ENCODE results near the gene GZF1.

Gene GZF1

GRCh38 chr20:23371496-23371895 is 9.5 kb downstream of the GZF1 start:
- Histone ChIP-seq H3K27ac (no peak overlapping the region), H3K4me3 (ENCODE audit: low read depth, low read length) (no peak overlapping the region), H3K9ac (no peak overlapping the region), H2AFZ (no peak overlapping the region), H3K27me3 (ENCODE audit: control insufficient read depth, insufficient read depth, low read length) (no peaks in the 10 kb centered on the region), H3K9me3 (ENCODE audit: control insufficient read depth, low read length) (no peaks in the 10 kb centered on the region), H3K4me2 (ENCODE audit: low read length) (no peak overlapping the region), H3K36me3 (ENCODE audit: control insufficient read depth, insufficient read depth, low read length) (no peaks in the 10 kb centered on the region), H3K4me1 (peaks cover 14% of the 10 kb centered on the region), H3K79me2 (no peaks in the 10 kb centered on the region)
- no peak for TF ChIP-seq CTCF (IDR thresholded peaks at IDR 0.05)

- Histone ChIP-seq H3K36me3 (ENCODE audit: control insufficient read depth, insufficient read depth, low read length) (no peaks in the 10 kb centered on the region), H3K9ac (no peak overlapping the region)
Measured at GRCh38 chr20:23374441-23374840, 12.5 kb downstream of the GZF1 start.

GRCh38 chr20:23375827-23376226 is 13.8 kb downstream of the GZF1 start:
- no peaks in the 10 kb centered on the region for H3K4me1 ChIP-seq
- H3K4me3 ChIP-seq (ENCODE audit: low read depth, low read length): no peak overlapping the region
- TF ChIP-seq CTCF (IDR thresholded peaks at IDR 0.05): no peak
- no peaks in the 10 kb centered on the region for H3K9me3 ChIP-seq (ENCODE audit: control insufficient read depth, low read length)
- no peak overlapping the region for H2AFZ ChIP-seq
- H3K79me2 ChIP-seq: no peaks in the 10 kb centered on the region
- H3K27me3 ChIP-seq (ENCODE audit: control insufficient read depth, insufficient read depth, low read length): no peaks in the 10 kb centered on the region
- no peak overlapping the region for H3K9ac ChIP-seq
- H3K27ac ChIP-seq: no peak overlapping the region
- H3K36me3 ChIP-seq (ENCODE audit: control insufficient read depth, insufficient read depth, low read length): no peaks in the 10 kb centered on the region
- H3K4me2 ChIP-seq (ENCODE audit: low read length): no peak overlapping the region

More at GRCh38 chr20:23374441-23374840, 12.5 kb downstream of the GZF1 start:
- no peak overlapping the region for H3K27ac ChIP-seq
- peaks cover 10% of the 10 kb centered on the region for H3K4me1 ChIP-seq
- H3K4me2 ChIP-seq (ENCODE audit: low read length): no peak overlapping the region
- H3K4me3 ChIP-seq (ENCODE audit: low read depth, low read length): no peak overlapping the region
- no peaks in the 10 kb centered on the region for H3K27me3 ChIP-seq (ENCODE audit: control insufficient read depth, insufficient read depth, low read length)
- no peak overlapping the region for H2AFZ ChIP-seq
- no peaks in the 10 kb centered on the region for H3K79me2 ChIP-seq
- no peaks in the 10 kb centered on the region for H3K9me3 ChIP-seq (ENCODE audit: control insufficient read depth, low read length)
- TF ChIP-seq CTCF (IDR thresholded peaks at IDR 0.05): no peak

- H3K9me3 ChIP-seq (ENCODE audit: control insufficient read depth, low read length): no peaks in the 10 kb centered on the region
- H3K4me3 ChIP-seq (ENCODE audit: low read depth, low read length): no peak overlapping the region
- no peak for TF ChIP-seq CTCF (IDR thresholded peaks at IDR 0.05)
- H3K9ac ChIP-seq: no peak overlapping the region
- H3K4me2 ChIP-seq (ENCODE audit: low read length): no peak overlapping the region
- no peak overlapping the region for H2AFZ ChIP-seq
- no peaks in the 10 kb centered on the region for H3K36me3 ChIP-seq (ENCODE audit: control insufficient read depth, insufficient read depth, low read length)
- no peaks in the 10 kb centered on the region for H3K79me2 ChIP-seq
- no peaks in the 10 kb centered on the region for H3K4me1 ChIP-seq
- H3K27ac ChIP-seq: no peak overlapping the region
- H3K27me3 ChIP-seq (ENCODE audit: control insufficient read depth, insufficient read depth, low read length): no peaks in the 10 kb centered on the region
Measured at GRCh38 chr20:23379772-23380171, 17.8 kb downstream of the GZF1 start.

GRCh38 chr20:23381876-23382275 is 19.9 kb downstream of the GZF1 start:
- no peak overlapping the region for H3K4me2 ChIP-seq (ENCODE audit: low read length)
- H2AFZ ChIP-seq: no peak overlapping the region
- H3K27ac ChIP-seq: no peak overlapping the region
- no peak overlapping the region for H3K9ac ChIP-seq
- H3K4me1 ChIP-seq: peaks cover 7% of the 10 kb centered on the region
- no peaks in the 10 kb centered on the region for H3K36me3 ChIP-seq (ENCODE audit: control insufficient read depth, insufficient read depth, low read length)
- peaks cover 3% of the 10 kb centered on the region for H3K79me2 ChIP-seq
- no peaks in the 10 kb centered on the region for H3K27me3 ChIP-seq (ENCODE audit: control insufficient read depth, insufficient read depth, low read length)
- TF ChIP-seq CTCF (IDR thresholded peaks at IDR 0.05): no peak
- no peaks in the 10 kb centered on the region for H3K9me3 ChIP-seq (ENCODE audit: control insufficient read depth, low read length)
- no peak overlapping the region for H3K4me3 ChIP-seq (ENCODE audit: low read depth, low read length)

All from parathyroid adenoma (tissue), 2 donors.